C4-2B (cell line): ENCODE measurements around the gene RASAL1.

ENCODE experiments used
- ZFX ChIP-seq: fragments of 450-650 bp; IDR thresholded peaks from 2 replicates; pipeline ENCODE4 v1.6.1; 2017
- TF ChIP-seq, protein P1 (sequence below): fragments of 450-650 bp; conservative IDR thresholded peaks from 2 replicates; pipeline ENCODE4 v1.5.1; 2017; ENCODE audit warnings: mild to moderate bottlenecking

DNA sequence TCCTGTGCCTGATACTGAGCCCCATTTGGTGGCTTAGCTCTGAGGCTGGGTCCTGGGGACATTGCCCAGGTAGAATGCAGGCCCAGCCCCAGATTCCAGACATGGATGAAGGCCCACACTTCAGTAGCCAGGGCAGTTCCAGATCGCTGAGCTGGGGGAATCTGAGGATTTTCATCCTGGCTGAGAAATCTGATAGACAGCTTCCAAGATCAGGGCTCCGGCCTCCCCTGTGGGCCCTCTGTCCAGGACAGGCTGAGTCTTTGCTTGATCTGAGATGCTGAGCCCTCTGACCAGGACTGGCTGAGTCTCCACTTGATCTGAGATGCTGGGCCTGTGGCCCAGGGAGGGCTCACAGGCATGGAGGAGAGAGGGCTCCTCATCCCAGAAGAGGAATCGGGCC lies 3.3 kb upstream of the RASAL1 start:
- TF ChIP-seq, protein P1, sequence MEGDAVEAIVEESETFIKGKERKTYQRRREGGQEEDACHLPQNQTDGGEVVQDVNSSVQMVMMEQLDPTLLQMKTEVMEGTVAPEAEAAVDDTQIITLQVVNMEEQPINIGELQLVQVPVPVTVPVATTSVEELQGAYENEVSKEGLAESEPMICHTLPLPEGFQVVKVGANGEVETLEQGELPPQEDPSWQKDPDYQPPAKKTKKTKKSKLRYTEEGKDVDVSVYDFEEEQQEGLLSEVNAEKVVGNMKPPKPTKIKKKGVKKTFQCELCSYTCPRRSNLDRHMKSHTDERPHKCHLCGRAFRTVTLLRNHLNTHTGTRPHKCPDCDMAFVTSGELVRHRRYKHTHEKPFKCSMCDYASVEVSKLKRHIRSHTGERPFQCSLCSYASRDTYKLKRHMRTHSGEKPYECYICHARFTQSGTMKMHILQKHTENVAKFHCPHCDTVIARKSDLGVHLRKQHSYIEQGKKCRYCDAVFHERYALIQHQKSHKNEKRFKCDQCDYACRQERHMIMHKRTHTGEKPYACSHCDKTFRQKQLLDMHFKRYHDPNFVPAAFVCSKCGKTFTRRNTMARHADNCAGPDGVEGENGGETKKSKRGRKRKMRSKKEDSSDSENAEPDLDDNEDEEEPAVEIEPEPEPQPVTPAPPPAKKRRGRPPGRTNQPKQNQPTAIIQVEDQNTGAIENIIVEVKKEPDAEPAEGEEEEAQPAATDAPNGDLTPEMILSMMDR: no peak
- no peak for TF ChIP-seq ZFX
